Liver (tissue), 3 donors: ENCODE results near the gene LRCH2.
A peak's percentile ranks its signal among the peaks of the same experiment; 100 is the strongest.

Experiments used
- GABPA ChIP-seq, 2 donors: IDR thresholded peaks in 1 of 2; conservative IDR thresholded peaks in 1 of 2; 2 replicates each; pipeline ENCODE4 v1.6.1; 2016; ENCODE audit warnings: antibody characterized with exemption in 2 of 2, mild to moderate bottlenecking in 1 of 2, moderate library complexity in 1 of 2
- JUND ChIP-seq, 2 donors: IDR thresholded peaks; 2 replicates each; pipeline ENCODE4 v1.6.1; 2016; ENCODE audit warnings: antibody characterized with exemption in 2 of 2
- RAD21 ChIP-seq, 2 donors: IDR thresholded peaks; 2 replicates each; pipeline ENCODE4 v1.6.1; 2016; ENCODE audit warnings: antibody characterized with exemption in 2 of 2, mild to moderate bottlenecking in 2 of 2
- YY1 ChIP-seq: IDR thresholded peaks from 2 replicates; pipeline ENCODE4 v1.6.1; 2016; ENCODE audit warnings: antibody characterized with exemption, mild to moderate bottlenecking
- TF ChIP-seq, protein P1 (sequence below): fragments of 150-350 bp; IDR thresholded peaks from 2 replicates; pipeline ENCODE4 v1.5.1; 2017; ENCODE audit warnings: improper control_type of control experiment, low read depth, low read length; ENCODE audit not compliant: missing input control
- TF ChIP-seq, protein P2 (sequence below): IDR thresholded peaks from 2 replicates; pipeline ENCODE4 v1.6.1; 2016; ENCODE audit warnings: antibody characterized with exemption, mild to moderate bottlenecking
- TF ChIP-seq, protein P3 (sequence below): IDR thresholded peaks from 2 replicates; pipeline ENCODE4 v1.6.1; 2016; ENCODE audit warnings: antibody characterized with exemption
- donor health status: healthy.
- donor health status: healthy.

DNA sequence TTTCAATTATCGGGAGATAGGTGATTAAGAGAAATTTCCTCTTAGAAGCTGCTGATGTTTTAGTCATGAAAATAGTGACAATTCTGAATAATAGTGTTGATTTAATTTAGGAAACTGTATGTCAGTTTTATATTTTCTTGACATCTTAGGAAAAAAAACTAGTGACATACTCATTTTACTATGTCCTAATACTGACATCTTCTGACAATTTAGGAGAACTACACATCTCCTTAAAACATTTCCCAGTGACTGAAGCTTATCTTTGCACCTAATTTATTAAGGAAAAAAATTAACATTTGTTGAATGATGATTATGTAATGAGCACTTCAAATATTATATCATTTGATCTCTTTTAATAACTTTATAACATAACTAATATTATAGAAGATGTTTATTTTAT, 86.7 kb downstream of the LRCH2 start:
- TF ChIP-seq, protein P1, sequence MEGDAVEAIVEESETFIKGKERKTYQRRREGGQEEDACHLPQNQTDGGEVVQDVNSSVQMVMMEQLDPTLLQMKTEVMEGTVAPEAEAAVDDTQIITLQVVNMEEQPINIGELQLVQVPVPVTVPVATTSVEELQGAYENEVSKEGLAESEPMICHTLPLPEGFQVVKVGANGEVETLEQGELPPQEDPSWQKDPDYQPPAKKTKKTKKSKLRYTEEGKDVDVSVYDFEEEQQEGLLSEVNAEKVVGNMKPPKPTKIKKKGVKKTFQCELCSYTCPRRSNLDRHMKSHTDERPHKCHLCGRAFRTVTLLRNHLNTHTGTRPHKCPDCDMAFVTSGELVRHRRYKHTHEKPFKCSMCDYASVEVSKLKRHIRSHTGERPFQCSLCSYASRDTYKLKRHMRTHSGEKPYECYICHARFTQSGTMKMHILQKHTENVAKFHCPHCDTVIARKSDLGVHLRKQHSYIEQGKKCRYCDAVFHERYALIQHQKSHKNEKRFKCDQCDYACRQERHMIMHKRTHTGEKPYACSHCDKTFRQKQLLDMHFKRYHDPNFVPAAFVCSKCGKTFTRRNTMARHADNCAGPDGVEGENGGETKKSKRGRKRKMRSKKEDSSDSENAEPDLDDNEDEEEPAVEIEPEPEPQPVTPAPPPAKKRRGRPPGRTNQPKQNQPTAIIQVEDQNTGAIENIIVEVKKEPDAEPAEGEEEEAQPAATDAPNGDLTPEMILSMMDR, result peak; percentile 43
- TF ChIP-seq RAD21 (IDR thresholded peaks at IDR 0.05) (peak; percentile 65 to 74), YY1 (no peak), GABPA (IDR thresholded peaks at IDR 0.05 in 1 of 2, conservative IDR thresholded peaks at IDR 0.05 in 1 of 2) (no peak), JUND (IDR thresholded peaks at IDR 0.05) (no peak)
- TF ChIP-seq, protein P2, sequence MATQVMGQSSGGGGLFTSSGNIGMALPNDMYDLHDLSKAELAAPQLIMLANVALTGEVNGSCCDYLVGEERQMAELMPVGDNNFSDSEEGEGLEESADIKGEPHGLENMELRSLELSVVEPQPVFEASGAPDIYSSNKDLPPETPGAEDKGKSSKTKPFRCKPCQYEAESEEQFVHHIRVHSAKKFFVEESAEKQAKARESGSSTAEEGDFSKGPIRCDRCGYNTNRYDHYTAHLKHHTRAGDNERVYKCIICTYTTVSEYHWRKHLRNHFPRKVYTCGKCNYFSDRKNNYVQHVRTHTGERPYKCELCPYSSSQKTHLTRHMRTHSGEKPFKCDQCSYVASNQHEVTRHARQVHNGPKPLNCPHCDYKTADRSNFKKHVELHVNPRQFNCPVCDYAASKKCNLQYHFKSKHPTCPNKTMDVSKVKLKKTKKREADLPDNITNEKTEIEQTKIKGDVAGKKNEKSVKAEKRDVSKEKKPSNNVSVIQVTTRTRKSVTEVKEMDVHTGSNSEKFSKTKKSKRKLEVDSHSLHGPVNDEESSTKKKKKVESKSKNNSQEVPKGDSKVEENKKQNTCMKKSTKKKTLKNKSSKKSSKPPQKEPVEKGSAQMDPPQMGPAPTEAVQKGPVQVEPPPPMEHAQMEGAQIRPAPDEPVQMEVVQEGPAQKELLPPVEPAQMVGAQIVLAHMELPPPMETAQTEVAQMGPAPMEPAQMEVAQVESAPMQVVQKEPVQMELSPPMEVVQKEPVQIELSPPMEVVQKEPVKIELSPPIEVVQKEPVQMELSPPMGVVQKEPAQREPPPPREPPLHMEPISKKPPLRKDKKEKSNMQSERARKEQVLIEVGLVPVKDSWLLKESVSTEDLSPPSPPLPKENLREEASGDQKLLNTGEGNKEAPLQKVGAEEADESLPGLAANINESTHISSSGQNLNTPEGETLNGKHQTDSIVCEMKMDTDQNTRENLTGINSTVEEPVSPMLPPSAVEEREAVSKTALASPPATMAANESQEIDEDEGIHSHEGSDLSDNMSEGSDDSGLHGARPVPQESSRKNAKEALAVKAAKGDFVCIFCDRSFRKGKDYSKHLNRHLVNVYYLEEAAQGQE, result no peak
- TF ChIP-seq, protein P3, sequence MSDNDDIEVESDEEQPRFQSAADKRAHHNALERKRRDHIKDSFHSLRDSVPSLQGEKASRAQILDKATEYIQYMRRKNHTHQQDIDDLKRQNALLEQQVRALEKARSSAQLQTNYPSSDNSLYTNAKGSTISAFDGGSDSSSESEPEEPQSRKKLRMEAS, result no peak
